C4-2B (cell line): ENCODE measurements around the gene AIRE.

Experiments
- ZFX ChIP-seq: fragments of 450-650 bp; IDR thresholded peaks from 2 replicates; pipeline ENCODE4 v1.6.1; 2017
- TF ChIP-seq, protein P1 (sequence below): fragments of 450-650 bp; conservative IDR thresholded peaks from 2 replicates; pipeline ENCODE4 v1.5.1; 2017; ENCODE audit warnings: mild to moderate bottlenecking

GRCh38 chr21:44263768-44264167 lies 21.9 kb upstream of the AIRE start:
- no peak for TF ChIP-seq ZFX
- TF ChIP-seq, protein P1, sequence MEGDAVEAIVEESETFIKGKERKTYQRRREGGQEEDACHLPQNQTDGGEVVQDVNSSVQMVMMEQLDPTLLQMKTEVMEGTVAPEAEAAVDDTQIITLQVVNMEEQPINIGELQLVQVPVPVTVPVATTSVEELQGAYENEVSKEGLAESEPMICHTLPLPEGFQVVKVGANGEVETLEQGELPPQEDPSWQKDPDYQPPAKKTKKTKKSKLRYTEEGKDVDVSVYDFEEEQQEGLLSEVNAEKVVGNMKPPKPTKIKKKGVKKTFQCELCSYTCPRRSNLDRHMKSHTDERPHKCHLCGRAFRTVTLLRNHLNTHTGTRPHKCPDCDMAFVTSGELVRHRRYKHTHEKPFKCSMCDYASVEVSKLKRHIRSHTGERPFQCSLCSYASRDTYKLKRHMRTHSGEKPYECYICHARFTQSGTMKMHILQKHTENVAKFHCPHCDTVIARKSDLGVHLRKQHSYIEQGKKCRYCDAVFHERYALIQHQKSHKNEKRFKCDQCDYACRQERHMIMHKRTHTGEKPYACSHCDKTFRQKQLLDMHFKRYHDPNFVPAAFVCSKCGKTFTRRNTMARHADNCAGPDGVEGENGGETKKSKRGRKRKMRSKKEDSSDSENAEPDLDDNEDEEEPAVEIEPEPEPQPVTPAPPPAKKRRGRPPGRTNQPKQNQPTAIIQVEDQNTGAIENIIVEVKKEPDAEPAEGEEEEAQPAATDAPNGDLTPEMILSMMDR = no peak
